Measurements from ENCODE around the gene OR51A2.
"Not testable (repeated sequence)": the region's sequence is repeated elsewhere in the genome, so short reads cannot be mapped to it uniquely, and the experiment has no call there.

The OR51A2 gene

GRCh38 chr11:4955613-4956012 lies at the start of gene OR51A2:
OR51A2 (minus strand) TSS chr11:4955713; CDS start chr11:4955713, 0 bp downstream.
- DNase-seq = not testable (repeated sequence)

GRCh38 chr11:5004424-5005274 lies 49.1 kb upstream of the OR51A2 start:
- DNase-seq = no peak

GRCh38 chr11:4994551-4994950 lies 39.0 kb upstream of the OR51A2 start, which contains the start of gene OR51L1:
OR51L1 (plus strand) TSS chr11:4994851; CDS start chr11:4998983, 4,132 bp downstream.
- DNase-seq = no peak

- no peak for DNase-seq
Observed at GRCh38 chr11:4991060-4991459, 35.5 kb upstream of the OR51A2 start.

GRCh38 chr11:4983841-4984240 lies 28.3 kb upstream of the OR51A2 start:
- DNase-seq = no peak

GRCh38 chr11:4982678-4983077 lies 27.2 kb upstream of the OR51A2 start:
- DNase-seq = no peak

- DNase-seq = no peak
Observed at GRCh38 chr11:4979036-4979435, 23.5 kb upstream of the OR51A2 start.

- DNase-seq = no peak
Observed at GRCh38 chr11:4975436-4975835, 19.9 kb upstream of the OR51A2 start.

GRCh38 chr11:4962816-4963215 lies 7.3 kb upstream of the OR51A2 start:
- DNase-seq = no peak

- no peak for DNase-seq
Observed at GRCh38 chr11:4960877-4961276, 5.4 kb upstream of the OR51A2 start.

GRCh38 chr11:4957396-4957795 lies 1.9 kb upstream of the OR51A2 start:
- no peak for DNase-seq

GRCh38 chr11:4947505-4947904 lies 8.0 kb downstream of the OR51A2 start, which contains the start of gene OR51A4:
OR51A4 (minus strand) TSS chr11:4947605; CDS start chr11:4947100, 505 bp downstream.
- DNase-seq = no peak

GRCh38 chr11:4936745-4937144 lies 18.8 kb downstream of the OR51A2 start:
- DNase-seq = no peak

- no peak for DNase-seq
Observed at GRCh38 chr11:4932751-4933150, 22.8 kb downstream of the OR51A2 start.

GRCh38 chr11:4926608-4927007 lies 28.9 kb downstream of the OR51A2 start:
- DNase-seq = no peak

GRCh38 chr11:4924239-4924638 lies 31.3 kb downstream of the OR51A2 start, which contains the start of gene OR51G1:
OR51G1 (minus strand) TSS chr11:4924339; CDS start chr11:4924339, 0 bp downstream.
- DNase-seq = no peak

GRCh38 chr11:4922304-4922703 lies 33.2 kb downstream of the OR51A2 start:
- no peak for DNase-seq

GRCh38 chr11:4921796-4922195 lies 33.7 kb downstream of the OR51A2 start:
- no peak for DNase-seq

- no peak for DNase-seq
Observed at GRCh38 chr11:4919250-4919649, 36.3 kb downstream of the OR51A2 start, which contains the start of gene OR51G2. OR51G2 (minus strand) TSS chr11:4919350; CDS start chr11:4915663, 3,687 bp downstream.

- DNase-seq = no peak
Observed at GRCh38 chr11:4916581-4916980, 38.9 kb downstream of the OR51A2 start.

Data from activated CD8-positive, alpha-beta memory T cell treated with anti-CD3 and anti-CD28 coated beads, Interleukin-2, amount 50 U/mL, for 4 hours (primary cell).